ENCODE data around the gene UNC5C.

The UNC5C gene

GRCh38 chr4:95465010-95465409, 83.8 kb downstream of the UNC5C start:
- no peak for DNase-seq

DNA sequence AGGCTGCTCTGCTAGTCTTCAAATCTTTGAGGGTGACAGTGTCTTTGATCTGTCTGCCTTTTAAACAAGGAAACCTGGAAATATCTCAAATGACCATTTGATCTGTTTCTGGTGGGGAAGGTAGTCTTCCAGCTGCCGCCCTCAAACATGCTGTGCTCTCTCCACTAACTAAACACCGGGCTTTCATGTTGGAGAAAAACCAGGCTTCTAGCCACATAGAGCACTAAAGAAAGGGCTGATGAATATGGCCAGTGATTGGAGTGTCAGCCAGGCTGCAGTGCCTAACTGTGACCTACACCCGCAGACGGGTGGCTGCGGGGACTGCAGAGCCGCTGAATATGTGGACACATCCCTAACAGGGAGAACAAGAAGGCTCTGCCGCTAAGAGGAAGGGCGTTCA, 85.9 kb downstream of the UNC5C start:
- ATAC-seq (no peak), DNase-seq (no peak)

More at GRCh38 chr4:95465010-95465409, 83.8 kb downstream of the UNC5C start:
- ATAC-seq = no peak

DNA sequence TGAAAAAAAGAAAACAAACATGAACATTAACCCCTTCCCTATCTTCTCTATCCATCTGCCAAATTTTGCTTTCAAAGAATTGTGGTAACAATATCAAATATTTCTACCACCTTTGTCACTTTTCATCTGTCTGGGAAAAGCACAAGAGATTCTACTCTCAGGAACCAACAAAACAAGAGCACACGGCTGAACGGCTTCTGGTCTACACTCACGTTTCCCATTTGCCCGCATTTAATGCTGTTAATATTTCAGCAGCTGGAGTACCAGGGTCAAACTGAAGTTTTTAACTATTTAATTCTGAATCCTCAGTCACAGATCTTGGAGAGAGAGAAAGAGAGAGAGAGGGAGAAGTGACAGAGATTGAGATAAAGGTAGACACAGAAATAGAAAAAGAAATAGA, 91.4 kb downstream of the UNC5C start:
- ATAC-seq (no peak), DNase-seq (no peak)

DNA sequence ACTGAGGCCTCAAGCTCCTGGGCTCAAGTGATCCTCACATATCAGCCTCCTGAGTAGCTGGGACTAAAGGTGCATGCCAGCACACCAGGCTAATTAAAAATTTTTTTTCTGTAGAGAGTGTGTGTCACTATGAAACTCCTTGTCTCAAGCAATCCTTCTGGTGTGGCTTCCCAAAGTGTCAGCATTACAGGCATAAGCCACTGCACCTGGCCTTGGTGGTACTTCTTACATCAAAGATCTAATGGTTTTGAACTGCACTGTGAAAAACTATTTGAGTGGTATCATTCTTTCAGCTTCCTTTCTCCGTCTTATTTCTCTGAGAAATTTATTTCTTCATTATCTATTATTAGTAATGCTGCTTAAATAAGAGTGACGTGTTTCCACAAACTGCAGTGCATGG, 98.5 kb downstream of the UNC5C start:
- ATAC-seq (no peak), DNase-seq (no peak)

- ATAC-seq (no peak), DNase-seq (no peak)
Measured at GRCh38 chr4:95446173-95446572, 102.6 kb downstream of the UNC5C start.

- no peak for DNase-seq
- no peak for ATAC-seq
Measured at GRCh38 chr4:95445251-95445650, 103.5 kb downstream of the UNC5C start.

GRCh38 chr4:95444812-95445211, 104.0 kb downstream of the UNC5C start:
- no peak for ATAC-seq

DNA sequence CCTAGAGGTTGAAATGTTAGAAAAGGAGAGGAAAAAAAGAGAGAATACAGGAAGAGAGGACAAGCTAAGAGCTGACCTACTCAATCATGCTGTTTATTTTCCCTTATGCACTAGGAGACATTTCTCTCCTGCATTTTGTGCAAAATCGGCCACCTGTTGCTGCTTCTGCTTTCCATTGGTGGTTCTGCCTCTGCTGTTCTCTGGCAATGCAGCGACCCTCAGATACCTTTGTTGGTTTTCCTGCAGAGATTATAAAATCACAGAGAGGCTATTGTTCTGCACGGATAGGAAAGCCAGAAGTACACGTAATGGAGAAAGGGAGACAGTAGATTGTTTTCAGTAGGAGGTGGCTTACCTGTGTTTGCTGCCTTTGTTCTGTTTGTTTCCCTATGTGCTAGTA, 108.9 kb downstream of the UNC5C start:
- ATAC-seq (no peak), DNase-seq (no peak)

More at GRCh38 chr4:95444812-95445211, 104.0 kb downstream of the UNC5C start:
- no peak for DNase-seq

- DNase-seq = no peak
- no peak for ATAC-seq
Measured at GRCh38 chr4:95439071-95439470, 109.7 kb downstream of the UNC5C start.

DNA sequence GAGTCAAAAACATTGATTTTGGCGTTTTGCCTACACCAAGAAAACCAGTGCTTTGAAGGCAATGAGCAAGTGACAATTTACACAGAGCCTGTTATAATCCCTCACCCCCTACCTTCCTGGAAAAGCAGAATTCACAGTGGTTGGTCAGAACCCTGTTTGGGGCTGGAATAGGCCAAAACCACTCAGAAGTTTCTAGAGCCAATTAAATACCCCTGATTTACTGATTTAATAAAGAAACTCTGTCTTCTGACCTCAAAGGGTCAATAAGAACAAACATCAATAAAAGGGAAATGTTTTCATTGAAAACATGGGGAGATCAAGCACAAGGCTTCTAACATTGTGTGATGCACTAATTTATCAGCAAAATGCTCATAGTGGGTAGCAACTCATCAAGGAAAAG, 116.3 kb downstream of the UNC5C start:
- no peak for ATAC-seq
- DNase-seq = no peak

GRCh38 chr4:95431678-95432077, 117.1 kb downstream of the UNC5C start:
- DNase-seq (no peak), ATAC-seq (no peak)

DNA sequence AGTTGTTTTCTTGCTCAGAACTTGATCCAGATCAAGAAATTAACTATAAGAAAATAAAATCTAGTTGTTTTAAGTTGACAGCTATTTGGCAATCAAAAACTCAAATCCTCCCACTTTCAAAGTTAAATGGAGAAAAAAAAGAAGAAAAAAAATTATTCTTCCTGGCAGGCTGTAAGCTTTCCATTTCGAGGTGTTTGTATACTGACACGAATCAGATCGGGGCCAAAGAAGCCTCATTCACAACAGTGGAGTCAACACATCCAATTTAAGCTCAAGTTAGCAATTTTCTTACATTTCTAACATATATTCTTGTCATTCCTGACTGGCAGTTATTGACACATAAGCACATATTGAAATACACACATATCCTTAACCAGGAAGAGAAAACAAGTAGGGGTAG, 119.4 kb downstream of the UNC5C start:
- DNase-seq (no peak), ATAC-seq (no peak)

DNA sequence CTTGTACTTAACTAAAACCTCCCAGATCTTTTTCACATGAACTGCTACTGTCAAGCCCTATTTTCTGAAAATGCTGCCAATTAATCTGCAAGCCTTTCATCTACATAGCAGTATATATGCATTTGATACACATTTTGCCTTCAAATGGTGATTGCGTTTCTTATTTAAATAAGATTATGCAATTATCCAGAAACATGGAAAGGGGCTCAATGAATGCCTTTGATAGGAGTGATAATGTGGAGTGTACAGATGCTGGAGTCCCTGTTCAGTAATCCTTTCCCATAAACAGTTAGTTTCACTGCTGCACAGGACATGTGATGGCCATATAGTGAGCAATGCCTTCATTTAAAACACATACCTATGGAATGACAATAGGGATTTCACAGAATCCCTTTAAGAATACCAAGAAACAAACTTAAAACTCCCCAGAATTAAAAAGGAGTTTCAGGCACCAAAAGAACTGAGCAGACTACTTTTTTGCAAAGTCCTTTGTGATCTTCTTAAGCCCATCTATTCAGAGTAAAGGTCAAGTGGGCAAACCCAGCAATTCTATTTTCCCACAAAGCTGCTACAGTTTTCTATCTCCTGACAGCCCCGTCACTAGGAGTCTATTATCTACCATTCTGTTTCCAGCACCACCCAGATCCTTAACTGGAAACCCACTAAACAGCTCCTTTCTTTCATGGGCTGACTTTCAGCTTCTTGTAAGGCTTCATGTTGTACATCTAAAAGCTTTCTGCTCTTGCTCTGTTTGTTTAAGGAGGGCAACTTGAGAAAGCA, 120.3 kb downstream of the UNC5C start:
- DNase-seq (no peak), ATAC-seq (no peak)

GRCh38 chr4:95426455-95426854, 122.3 kb downstream of the UNC5C start:
- DNase-seq (no peak), ATAC-seq (no peak)

DNA sequence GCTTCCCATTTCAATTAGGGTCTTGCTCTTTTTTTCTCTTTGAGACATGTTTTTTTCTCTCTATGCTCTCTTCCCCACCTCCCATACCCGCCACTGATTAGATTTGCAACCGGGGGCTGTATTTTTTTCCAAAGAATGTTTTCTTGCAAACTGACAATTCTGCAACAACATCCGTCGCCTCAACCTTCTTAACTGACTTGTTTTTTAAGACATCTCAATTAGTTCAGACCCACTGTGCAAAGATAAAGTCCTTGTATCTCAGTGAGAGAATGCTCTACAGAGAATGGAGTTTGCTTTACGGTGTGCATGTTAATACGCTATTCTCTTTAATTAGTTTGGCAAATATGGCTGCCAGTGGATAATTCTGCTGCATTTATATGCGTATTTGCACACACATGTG, 126.3 kb downstream of the UNC5C start:
- no peak for ATAC-seq
- DNase-seq = no peak

DNA sequence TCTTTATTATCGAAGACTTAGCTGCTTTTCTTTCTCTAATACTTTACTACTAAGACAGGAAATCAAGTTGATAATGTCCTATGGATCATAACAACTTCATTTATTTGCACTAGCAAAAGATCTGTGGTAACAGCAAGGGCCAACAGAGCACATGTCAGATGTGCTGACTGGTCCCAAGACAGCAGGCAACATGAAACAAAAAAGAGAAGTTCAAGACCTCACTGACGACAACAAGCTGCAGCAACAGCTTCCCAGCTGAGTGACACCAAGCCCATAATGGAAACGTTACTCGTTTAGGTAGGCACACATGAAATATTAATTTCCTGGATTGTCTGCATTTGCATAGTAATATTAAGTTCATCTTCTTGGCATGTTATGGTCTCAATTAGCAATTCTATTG, 126.9 kb downstream of the UNC5C start:
- no peak for DNase-seq
- no peak for ATAC-seq

- ATAC-seq = no peak
- no peak for DNase-seq
Measured at GRCh38 chr4:95417531-95417930, 131.2 kb downstream of the UNC5C start.

DNA sequence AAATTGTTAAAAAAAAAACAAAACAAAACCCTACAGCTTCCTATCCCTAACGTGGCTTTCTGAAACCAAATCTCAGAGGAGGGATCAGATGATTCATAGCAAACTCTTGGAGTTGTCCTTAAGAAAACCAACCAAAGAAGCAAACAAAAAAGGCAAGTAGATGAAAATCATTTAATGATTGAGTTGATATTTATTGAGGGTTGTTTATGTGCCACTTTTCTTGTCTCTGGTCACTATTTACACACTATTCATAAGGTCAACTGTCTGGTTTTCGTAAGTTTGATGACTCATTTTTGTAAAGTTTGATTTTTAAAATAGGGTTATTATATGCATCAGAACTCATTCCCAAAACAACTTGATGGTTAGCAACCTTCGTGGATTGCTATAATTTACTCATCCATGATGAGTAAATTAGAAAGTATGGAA, 133.4 kb downstream of the UNC5C start:
- DNase-seq = no peak
- no peak for ATAC-seq

DNA sequence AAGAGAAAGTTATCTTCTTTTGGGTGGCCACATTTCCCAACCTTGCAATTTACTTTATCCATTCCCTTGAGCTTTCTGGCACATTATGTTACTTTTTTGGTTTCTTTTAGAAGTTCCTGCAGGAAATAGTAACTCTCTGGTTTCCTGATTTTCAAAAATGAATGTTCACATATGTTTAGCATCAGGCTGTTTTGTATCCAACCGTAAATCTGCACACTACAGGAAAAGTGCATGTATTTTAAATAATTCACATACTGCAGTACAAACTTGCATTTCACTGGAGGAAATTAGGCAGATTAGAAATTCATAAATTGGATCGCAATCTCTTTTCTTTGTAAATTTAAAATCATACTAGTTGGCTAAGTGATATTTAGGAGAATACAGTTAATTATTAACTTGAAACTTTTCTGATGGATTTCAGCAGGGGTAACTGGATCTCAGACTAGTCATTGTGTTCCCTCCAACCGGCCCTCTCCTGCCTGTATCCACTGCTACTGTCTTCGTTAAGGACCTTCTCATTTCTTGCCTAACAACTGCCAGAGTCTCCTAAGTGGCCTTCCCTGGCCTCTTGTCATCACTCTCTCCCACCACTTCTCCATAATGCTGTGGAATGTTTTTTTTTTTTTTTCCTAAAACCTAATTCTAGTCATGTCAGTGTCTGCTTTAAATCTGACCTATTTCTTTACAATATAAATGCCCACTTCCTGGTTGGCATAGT, 137.2 kb downstream of the UNC5C start:
- DNase-seq = no peak
- no peak for ATAC-seq

DNA sequence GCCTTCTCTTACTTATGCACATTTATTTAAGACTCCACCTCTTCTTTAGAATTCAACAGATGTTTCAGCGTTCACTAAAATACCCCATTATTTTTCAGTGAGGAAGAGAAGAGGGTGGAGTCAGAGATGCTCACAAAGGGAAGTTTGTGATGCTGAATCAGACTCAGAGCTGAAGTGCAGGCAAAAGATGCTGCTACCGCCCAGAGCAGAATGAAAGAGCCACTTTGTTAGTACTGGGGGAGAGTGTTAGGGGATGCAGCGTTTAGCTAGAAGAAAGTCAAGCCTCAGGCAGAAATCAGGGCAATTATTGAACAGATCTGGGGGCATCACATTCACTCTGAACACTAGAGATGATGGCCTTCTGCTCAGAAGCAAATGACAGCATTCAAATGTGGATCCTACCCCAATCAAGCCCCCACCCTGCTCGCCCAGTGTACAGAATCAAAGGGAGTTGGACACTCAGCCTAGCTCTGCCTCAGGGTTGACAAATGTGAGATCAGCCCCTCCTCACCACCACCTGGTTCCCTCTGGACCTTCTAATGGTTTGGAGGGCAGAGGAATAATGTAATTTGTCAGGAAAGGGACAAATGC, 138.3 kb downstream of the UNC5C start:
- no peak for ATAC-seq
- DNase-seq = no peak

DNA sequence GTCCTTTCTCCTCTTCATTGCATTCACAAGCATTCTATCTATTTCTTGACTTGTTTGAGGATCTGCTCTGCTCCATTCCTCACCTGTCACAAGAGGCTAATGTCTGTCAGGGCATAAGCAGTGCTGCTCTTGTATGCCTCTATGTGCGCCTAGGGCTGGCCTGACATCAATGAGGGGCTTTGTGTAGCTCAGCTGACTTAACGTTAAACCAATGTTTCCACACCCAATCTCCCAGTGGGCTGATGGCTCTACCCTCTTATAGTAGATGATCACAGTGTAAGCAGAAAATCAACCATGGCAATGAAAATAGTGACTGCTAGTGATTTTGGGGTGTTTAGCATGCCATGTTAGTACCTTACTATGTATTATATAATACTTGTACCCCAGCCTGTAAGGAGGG, 139.0 kb downstream of the UNC5C start:
- DNase-seq (no peak), ATAC-seq (no peak)

GRCh38 chr4:95409127-95409526, 139.6 kb downstream of the UNC5C start:
- ATAC-seq (no peak), DNase-seq (no peak)

GRCh38 chr4:95402299-95402698, 146.5 kb downstream of the UNC5C start:
- no peak for ATAC-seq
- no peak for DNase-seq
